Measurements from ENCODE around the gene FNDC10.
"Not testable (repeated sequence)": the region's sequence is repeated elsewhere in the genome, so short reads cannot be mapped to it uniquely, and the experiment has no call there.

FNDC10 gene

DNA sequence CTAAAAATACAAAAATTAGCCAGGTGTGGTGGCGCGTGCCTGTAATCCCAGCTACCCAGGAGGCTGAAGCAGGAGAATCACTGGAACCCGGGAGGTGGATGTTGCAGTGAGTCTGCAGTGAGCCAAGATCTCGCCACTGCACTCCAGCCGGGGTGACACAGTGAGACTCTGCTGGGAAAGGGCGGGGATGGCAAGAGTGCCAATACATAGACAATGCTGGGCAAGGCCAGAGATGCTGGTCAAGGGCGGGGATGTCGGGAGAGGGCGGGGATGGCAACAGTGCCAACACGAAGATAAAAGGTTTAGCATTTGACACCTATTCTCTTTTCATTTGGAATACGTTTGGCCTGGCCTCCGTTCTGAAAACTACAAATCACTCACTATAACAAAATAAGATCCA, 36.2 kb downstream of the FNDC10 start:
- DNase-seq = no peak

DNA sequence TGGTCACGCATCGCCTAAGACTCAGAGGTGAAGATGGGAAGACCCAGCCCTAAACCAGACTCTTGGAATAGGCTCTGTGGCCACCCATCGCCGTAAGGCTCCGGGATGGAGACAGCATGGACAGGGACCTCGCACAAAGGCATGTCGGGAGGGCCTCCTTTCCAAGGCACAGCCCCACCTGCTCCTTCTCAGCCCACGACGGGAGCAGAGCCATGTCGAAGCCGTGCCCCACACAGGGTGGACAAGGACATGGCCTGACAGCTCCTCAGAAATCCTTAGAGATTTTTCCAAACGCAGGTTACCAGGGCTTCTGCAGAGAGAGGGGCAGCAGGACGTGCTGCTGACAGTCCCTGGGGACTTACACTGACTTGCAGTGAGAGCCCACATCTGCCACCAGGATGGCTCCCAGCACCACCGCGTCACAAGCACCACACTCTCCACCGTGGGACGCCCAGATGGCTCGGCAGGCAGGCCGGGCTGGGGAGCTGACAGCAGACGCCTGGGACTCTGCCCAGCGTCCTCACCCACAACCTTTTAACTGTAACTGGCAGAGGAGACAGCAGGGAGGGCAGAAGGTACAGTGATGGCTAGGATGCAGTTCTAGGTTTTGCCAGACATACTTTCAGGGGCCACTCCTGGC, 37.3 kb downstream of the FNDC10 start:
- DNase-seq = no peak

DNA sequence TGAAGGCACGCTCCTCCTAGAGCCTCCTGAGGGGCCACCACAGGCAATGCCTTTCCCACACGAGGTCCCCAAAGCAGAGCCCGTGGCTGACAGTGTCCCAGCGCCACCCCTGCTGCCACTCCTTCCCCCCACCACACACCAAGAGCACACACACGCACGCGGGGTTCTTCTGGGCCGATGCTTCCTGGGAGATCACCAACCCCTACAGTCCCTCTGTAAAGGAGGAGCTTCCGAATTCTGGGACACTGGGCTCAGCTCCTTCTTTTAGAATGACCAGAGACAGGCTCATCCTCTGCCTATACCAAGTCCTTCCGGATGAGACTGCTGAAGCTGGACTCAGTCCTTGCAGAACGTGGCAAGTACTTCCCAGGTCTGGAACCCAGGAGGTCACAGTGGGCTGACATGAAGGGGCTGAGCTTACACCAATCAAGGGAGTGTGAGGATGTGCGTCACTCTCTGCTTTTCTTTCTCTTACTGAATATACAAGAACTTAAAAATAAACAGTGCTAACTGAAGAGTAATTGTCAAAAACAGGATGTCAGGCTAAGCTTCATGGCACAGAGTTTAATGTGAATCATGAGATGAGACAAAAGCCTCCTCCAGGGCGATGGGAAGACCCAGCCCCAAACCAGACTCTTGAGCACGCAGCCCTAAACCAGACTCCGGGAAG, 38.0 kb downstream of the FNDC10 start:
- DNase-seq = no peak

DNA sequence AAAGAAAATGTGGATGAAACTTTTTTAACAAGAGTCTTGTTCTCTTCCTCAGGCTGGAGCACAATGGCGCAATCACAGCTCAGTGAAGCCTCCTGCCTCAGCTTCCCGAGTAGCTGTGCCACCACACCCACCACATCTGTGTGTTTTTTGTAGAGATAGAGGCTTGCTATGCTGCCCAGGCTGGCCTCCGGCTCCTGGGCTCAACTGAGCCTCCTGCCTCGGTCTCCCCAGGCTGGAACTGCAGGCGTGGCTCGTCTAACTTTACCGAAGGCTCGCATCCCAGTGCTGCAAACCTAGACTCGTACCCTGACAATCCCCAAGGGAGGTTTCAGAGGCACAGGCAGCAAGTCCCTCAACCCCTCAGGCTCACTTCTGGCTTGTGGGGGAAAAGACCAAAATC, 39.8 kb downstream of the FNDC10 start:
- DNase-seq = no peak

DNA sequence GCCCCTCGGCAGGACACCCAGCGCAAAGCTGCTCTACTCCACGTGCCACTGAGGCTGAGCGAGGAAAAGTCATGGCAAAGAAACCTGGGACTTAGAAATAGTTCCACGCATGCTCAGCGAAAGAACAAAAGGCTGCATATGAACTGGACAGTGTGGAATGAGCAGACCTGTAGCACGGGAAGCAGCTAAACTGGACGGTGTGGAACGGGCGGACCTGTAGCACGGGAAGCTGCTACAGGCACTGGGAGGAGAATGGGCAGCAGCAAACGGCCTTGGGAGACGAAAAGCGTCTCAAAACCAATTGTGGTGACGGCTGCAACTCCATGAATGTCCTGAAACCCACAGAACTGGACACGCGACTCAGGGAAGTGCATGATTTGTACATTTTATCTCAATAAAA, 40.9 kb downstream of the FNDC10 start:
- no peak for DNase-seq

DNA sequence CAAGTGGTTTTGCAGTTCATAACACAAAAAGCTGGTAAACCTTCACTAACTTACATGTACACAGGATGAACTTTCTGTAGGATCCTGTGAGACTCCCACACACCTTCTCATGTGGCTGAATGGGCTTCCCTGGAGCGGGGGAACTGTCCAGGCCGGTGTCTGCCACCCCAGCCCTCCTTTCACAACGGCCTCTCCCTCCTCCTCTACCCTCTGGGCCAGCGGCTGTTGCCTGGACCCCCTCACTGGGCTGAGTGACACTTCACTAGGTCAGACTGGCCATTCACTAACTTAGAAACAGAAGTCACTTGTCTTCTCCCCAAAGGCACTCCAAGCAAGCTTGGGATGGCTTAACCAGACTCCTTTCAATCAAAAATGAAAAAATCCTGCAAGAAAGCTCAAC, 41.3 kb downstream of the FNDC10 start:
- no peak for DNase-seq

DNA sequence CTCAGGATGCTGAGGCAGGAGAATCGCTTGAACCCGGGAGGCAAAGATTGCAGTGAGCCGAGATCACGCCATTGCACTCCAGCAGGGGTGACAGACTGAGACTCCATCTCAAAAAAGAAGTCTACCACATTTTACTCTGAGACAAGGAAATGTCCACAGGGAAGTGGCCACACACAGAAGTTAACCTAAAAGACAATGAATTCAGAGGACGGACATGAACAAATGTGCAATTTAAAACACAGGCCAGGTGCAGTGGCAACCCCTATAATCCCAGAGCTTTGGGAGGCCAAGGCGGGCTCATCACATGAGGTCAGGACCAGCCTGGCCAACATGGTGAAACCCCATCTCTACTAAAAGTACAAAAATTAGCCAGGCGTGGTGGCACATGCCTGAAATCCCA, 42.2 kb downstream of the FNDC10 start:
- DNase-seq = not testable (repeated sequence)

DNA sequence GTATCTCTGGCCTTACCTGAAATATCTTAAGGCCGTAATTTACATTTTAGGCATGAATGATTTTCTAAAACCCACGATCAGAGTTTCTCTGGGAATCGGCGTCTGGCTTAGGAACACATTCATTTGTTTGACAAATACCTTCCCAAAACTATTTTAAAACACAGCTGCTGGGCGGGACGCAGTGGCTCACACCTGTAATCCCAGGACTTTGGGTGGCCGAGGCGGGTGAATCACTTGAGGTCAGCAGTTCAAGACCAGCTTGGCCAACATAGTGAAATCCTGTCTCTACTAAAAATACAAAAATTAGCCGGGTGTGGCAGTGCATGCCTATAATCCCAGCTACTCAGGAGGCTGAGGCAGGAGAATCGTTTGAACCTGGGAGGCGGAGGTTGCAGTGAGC, 43.0 kb downstream of the FNDC10 start:
- not testable (repeated sequence) for DNase-seq

DNA sequence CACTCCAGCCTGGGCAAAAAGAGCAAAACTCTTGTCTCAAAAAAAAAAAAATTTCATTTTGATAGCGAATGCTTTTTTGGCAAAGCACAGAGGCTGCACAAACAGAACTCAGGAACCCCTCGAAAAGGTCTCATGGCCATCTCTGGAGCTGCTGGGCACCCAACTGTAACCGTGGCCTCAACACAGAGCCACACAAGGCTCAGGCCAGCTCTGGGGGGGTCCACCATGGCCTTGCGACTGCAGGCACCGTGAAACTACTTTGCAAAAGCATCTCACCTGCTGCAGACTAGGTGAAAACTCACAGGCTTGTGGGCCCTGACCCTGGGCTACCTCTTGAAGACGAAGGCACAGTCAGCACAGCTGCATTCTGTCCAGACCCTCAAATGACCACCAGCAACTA, 43.4 kb downstream of the FNDC10 start:
- DNase-seq = no peak

DNA sequence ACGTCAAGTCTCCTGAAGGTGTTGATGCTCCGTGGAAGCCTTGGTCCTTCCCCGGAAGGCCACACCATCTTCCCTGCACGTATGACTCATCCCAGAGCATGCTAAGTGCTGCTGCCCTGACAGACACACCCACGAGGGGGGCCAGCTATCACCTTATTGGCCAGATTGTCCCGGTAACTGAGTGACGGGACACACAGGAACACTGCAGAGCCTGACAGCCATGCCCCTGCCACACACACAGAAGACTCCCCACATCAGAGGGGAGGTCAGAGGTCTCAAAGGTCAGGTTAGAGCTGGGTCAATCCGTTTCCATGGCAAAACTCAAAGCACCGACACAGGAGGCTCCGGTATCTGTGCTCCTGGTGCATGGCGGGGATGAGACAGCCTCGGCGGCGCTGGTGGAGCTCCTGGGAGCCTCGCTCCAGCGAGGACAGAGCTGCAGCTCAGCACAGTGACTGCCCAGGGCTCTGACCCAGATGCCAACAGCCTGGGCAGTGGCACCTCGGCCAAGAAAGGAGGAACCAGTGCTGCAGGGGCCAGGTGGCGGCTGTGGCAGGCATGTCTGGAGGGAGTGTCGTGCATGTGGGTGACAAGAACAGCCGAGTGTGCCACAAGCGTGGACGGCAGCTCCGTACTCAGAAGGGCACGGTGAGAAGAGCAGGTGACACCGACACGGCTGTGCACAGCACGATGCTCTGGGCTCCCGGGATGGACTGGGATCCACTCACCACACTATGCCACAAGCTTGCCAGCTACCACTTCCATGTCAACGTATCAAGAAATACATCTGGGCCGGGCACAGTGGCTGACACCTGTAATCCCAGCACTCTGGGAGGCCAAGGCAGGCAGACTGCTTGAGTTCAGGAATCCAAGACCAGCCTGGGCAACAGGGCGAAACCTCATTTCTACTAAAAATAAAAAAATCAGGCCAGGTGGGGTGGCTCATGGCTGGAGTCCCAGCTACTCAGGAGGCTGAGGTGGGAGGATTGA, 44.7 kb downstream of the FNDC10 start:
- no peak for DNase-seq

DNA sequence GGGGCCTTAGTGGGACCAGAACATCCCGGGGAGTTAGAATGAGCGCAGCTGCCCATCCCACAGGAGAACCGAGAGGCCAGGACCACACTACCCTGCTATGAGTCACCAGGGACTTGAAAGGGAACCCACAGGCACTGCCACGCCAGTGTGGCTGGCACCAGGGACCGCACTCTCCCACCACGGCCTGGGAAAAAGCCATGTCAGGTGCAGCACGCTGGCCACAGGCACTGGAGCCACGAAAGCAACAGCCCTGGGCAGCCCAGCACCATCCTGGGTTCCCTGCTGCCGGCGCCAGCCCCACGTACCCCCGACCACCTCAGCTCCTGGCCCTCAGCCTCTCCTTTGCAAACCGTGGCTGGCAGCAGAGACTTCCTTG, 45.4 kb downstream of the FNDC10 start:
- DNase-seq = no peak

DNA sequence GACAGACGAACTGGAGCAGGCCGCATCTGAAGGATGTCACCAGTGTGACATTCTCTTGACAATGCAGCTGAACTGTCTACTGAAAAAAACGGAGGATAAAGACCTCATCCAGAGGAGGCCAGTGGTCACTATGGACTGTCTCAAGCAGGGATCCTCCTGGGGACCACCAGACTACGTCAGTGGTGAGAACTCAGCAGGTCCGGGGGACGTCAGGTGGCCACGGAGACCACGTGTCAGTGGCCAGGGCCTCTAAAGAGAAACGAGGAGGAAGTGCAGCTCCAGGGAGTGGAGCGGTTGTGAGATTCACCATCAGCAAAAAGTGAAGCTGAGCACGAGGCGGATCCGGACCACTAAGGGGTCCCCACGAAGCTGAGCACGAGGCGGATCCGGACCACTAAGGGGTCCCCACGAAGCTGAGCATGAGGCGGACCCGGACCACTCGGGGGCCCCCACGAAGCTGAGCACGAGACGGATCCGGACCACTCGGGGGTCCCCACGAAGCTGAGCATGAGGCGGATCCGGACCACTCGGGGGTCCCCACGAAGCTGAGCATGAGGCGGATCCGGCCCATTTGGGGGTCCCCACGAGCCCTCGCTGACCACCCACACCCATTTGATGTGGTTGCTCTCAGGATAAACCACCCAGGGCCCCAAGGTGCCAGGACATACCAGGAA, 46.0 kb downstream of the FNDC10 start:
- no peak for DNase-seq

DNA sequence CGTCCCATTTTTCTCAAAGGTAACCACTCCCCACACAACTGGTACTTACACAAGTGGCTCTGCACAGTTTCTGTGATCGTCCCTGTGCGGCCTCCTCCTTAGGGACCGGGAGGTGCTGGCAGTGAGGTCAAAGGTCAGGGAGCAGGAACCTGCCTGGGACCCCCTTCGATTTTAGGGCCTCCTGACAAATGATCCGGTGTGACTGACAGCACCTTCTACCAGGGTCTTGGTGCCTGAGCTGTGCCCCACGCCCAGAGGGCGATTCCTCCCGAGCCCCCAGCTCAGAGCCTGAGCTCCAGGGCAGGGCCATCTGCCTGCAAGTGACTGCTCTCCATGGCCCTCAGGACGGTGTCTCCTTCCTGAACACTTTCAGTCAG, 47.7 kb downstream of the FNDC10 start:
- DNase-seq = no peak

DNA sequence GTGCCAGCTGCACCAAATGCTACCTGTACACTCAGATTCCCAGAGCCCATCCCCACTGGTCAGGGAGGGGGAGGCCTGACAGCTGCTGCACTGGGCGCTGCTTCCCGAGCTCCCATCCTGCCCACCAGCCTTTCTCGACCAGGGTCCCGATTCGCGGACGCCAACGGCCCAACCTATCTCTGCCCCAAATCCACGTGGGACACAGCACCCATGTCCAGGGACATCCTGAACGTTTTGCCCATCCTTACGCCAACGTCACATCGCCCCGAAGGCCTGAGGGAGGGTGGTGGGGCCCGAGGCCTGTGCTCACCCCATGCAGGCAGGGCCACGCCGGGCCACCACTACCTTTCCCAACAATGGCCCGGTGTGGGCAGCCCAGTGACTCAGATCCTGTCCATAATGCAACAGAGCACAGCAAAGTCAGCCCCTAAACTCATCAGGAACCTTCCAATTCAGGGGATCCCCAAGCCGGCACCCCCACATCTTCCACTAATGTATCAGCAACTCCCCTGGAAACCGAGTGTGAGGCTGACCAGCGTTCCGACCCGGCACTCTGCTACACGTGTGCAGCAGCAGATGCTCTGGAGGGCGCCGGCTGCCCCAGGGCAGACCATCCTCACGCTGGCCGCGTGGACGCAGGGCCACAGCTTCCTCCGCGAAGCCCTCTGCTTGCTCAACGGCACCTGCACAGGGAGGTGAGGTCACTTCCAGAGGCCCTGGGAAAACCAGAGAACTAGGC, 48.2 kb downstream of the FNDC10 start:
- no peak for DNase-seq

DNA sequence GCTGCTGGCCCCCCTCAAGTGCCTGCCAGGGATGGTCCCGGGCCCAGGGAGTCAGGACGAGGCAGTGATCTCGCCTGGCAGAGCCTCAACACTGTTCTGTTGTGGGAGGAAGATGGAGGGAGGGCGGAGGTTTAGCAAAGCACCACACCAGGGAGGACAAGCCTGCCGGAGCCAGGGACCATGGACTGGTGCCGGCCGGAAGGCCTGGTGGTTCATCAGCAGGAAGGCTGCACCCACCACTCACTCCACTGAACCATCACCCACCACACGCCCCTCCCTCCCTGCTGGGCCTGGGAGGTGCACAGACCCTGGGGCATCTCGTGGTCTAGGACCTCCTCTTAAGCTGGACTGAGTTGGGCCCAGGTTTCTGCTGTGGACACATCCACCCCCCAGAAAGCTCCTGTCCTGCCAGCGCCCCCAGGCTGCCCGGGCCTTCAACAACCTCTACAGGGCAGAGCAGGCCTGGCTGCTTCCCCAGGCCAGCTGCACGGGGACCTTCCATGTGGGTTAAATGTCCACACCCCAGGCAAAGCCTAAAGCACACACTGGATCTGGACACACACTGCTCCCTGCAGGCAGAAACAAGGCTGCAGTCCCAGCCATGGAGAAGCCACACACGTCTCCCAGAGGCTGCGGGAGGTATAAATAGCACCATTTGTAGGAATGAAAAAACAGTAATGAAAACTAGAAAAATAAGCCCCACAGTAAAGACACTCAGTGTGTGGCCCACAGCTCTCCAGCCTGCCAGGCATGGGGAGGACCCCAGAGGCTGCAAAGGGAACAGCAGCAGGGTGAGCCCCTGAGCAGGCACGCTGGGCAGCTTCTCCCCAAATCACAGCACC, 49.1 kb downstream of the FNDC10 start:
- DNase-seq = no peak

DNA sequence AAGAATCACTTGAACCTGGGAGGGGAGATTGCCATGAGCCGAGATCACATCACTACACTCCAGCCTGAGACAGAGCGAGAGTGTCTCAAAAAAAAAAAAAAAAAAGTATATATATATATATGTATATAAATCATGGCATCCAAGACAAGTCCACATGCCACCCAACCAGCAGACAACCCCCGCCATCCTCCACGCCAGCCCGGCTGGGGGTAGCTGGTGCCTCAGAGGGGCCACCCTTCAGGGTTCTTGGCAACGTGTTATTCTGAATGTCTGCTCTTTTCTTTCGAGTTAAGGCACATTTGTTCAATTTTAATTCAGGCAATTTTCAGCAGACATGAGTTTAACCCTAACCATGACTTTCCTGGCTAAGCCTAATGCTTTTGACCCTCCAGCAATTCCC, 49.8 kb downstream of the FNDC10 start:
- no peak for DNase-seq

DNA sequence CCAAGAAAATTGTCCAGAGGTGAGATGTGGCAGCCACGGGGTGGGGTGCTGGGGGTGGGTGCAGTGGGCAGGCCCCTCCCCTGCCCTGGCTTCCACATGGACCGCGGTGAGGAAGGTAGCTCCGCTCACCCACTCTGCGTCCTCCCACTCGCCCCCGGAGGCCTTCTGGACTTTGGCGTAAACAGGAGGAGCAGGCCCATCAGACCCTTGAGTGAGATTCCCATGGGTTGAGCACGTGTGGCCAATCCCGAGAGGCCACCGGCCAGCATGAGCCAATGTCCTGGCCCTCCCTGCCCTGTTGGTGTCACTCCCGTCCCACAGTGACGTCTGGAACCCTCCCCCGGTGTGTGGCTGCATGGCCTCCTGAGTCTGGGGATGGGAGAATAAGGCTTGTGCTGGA, 51.3 kb downstream of the FNDC10 start:
- no peak for DNase-seq
